Mucosa of gallbladder (tissue), 1 donor: Measurements from ENCODE around the gene SF3B5. TPM values are rescaled to one million over a fixed set of nuclear protein-coding genes. Genes with fewer than 3 reads are reported as not detected.
"Not testable (repeated sequence)": the region's sequence is repeated elsewhere in the genome, so short reads cannot be mapped to it uniquely, and the experiment has no call there.

Experiments
- DNase-seq: peaks from one replicate; pipeline ENCODE4 v3.0.0-alpha.2; 2020; ENCODE audit warnings: low spot score
- total RNA-seq: library from RNA; stranded (reverse); gene quantifications from one replicate; pipeline ENCODE4 v1.2.1, GENCODE V29; 2021
- donor health status: DM: no; HTN: no; CAD: no.

SF3B5 gene
- total RNA-seq, 1 donor from 2014 or later, result 124 TPM

- peak; percentile 62 for DNase-seq
These were observed 9.6 kb upstream of the SF3B5 start for GRCh38 chr6:144104898-144105487.

- DNase-seq, result no peak
These were observed 9.1 kb upstream of the SF3B5 start for GRCh38 chr6:144104488-144104887.

- no peak for DNase-seq
These were observed 7.7 kb upstream of the SF3B5 start for GRCh38 chr6:144103026-144103563.

- DNase-seq, result no peak
These were observed 3.6 kb upstream of the SF3B5 start for GRCh38 chr6:144098993-144099392.

- no peak for DNase-seq
These were observed 641 bp downstream of the SF3B5 start for GRCh38 chr6:144094731-144095133.

GRCh38 chr6:144093658-144094057, 1.7 kb downstream of the SF3B5 start:
- DNase-seq, result no peak

GRCh38 chr6:144093236-144093635, 2.1 kb downstream of the SF3B5 start:
- no peak for DNase-seq

- DNase-seq, result no peak
These were observed 5.0 kb downstream of the SF3B5 start for GRCh38 chr6:144090384-144090783.

- no peak for DNase-seq
These were observed 7.5 kb downstream of the SF3B5 start for GRCh38 chr6:144087789-144088426.

GRCh38 chr6:144086959-144087358, 8.4 kb downstream of the SF3B5 start:
- DNase-seq, result no peak

- DNase-seq, result no peak
These were observed 12.2 kb downstream of the SF3B5 start for GRCh38 chr6:144083172-144083571.

GRCh38 chr6:144082412-144082811, 13.0 kb downstream of the SF3B5 start:
- not testable (repeated sequence) for DNase-seq

GRCh38 chr6:144077871-144078270, 17.5 kb downstream of the SF3B5 start:
- no peak for DNase-seq

GRCh38 chr6:144075875-144076274, 19.5 kb downstream of the SF3B5 start:
- no peak for DNase-seq

GRCh38 chr6:144075187-144075586, 20.2 kb downstream of the SF3B5 start:
- no peak for DNase-seq

GRCh38 chr6:144073024-144073423, 22.3 kb downstream of the SF3B5 start:
- DNase-seq, result no peak

- DNase-seq, result no peak
These were observed 25.9 kb downstream of the SF3B5 start for GRCh38 chr6:144069506-144069905.

GRCh38 chr6:144068794-144069193, 26.6 kb downstream of the SF3B5 start:
- DNase-seq, result no peak

GRCh38 chr6:144066741-144067484, 28.5 kb downstream of the SF3B5 start:
- no peak for DNase-seq

GRCh38 chr6:144066255-144066654, 29.1 kb downstream of the SF3B5 start:
- no peak for DNase-seq

- no peak for DNase-seq
These were observed 30.1 kb downstream of the SF3B5 start for GRCh38 chr6:144065213-144065660.

- DNase-seq, result peak; percentile 18
These were observed 30.8 kb downstream of the SF3B5 start for GRCh38 chr6:144064402-144065212.
